Measurements from ENCODE around the gene SUGT1.
A peak's percentile ranks its signal among the peaks of the same experiment; 100 is the strongest.
"Not testable (repeated sequence)": the region's sequence is repeated elsewhere in the genome, so short reads cannot be mapped to it uniquely, and the experiment has no call there.

Gene SUGT1

GRCh38 chr13:52617070-52618060 is 35.3 kb upstream of the SUGT1 start:
- TF ChIP-seq CTCF (IDR thresholded peaks at IDR 0.05) = no peak
- peak overlapping the region; percentile 85 for H3K4me3 ChIP-seq
- H3K27ac ChIP-seq = peak overlapping the region; percentile 78 to 94
- DNase-seq (ENCODE audit: low spot score) = peak; percentile 88

- not testable (repeated sequence) for H3K4me3 ChIP-seq; H3K27ac ChIP-seq; DNase-seq (ENCODE audit: low spot score)
Measured at GRCh38 chr13:52631083-52631690, 21.4 kb upstream of the SUGT1 start.

GRCh38 chr13:52638666-52639328 is 13.8 kb upstream of the SUGT1 start:
- H3K4me3 ChIP-seq = no peak overlapping the region
- no peak for TF ChIP-seq CTCF (IDR thresholded peaks at IDR 0.05)
- H3K27ac ChIP-seq = no peak overlapping the region
- no peak for DNase-seq (ENCODE audit: low spot score)

GRCh38 chr13:52642131-52642530 is 10.5 kb upstream of the SUGT1 start, which contains the start of gene HNRNPA1L2:
Gene HNRNPA1L2, plus strand, starts transcription at chr13:52642431. Its CDS starts 62 bp downstream, at chr13:52642493.
- no peak within 1 kb of the TSS for H3K27ac ChIP-seq
- no peak for TF ChIP-seq CTCF (IDR thresholded peaks at IDR 0.05)
- no peak within 1 kb of the TSS for H3K4me3 ChIP-seq
- no peak for DNase-seq (ENCODE audit: low spot score)

- DNase-seq (ENCODE audit: low spot score) = no peak
- TF ChIP-seq CTCF (IDR thresholded peaks at IDR 0.05) = no peak
- H3K27ac ChIP-seq = no peak overlapping the region
- H3K4me3 ChIP-seq = no peak overlapping the region
Measured at GRCh38 chr13:52644108-52644507, 8.5 kb upstream of the SUGT1 start.

DNA sequence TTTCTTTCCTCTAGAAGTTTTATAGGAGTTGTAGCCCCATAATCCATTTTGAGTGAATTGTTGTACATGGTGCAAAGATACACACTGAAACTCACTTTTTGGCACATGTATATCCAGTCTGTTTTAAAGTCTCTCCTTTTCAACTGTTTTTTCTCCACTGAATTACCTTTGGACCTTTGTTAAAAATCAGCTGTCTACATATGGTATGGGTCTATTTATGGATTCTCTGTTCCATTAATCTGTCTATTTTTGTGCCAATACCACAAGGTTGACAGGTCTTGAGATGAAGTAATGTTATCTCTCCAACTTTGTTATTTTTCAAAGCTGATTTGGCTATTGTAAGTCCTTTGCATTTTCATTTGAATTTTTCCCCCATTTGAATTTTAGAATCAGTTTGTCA is 5.7 kb upstream of the SUGT1 start:
- TF ChIP-seq CTCF (IDR thresholded peaks at IDR 0.05) = no peak
- Histone ChIP-seq H3K4me3 (no peak overlapping the region), H3K27ac (no peak overlapping the region)
- DNase-seq (ENCODE audit: low spot score) = no peak

DNA sequence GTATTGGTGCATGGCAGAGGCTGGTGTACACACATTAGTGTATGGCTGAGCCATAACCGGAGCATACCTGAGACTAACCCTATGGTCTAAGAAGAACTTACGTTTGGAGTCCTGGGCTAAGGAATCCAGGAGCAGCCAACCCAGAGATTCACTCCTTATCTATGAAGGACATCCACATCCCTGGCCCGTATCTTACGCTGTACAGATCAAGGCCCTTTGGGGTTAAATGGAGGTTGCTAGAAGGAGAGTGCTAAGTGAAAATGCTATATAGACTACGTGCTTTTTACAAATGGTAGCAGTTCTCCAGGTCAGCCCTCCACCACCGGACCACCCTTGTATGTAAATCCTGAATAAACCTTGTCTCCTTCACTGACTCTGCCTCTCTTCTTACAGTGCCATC is 1.9 kb upstream of the SUGT1 start:
- TF ChIP-seq CTCF (IDR thresholded peaks at IDR 0.05) = no peak
- no peak for DNase-seq (ENCODE audit: low spot score)
- Histone ChIP-seq H3K4me3 (peak overlapping the region; percentile 86), H3K27ac (no peak overlapping the region)

All from coronary artery (tissue), 2 donors.